Keratinocyte (primary cell): ENCODE results near the gene HLA-DMB.

Experiments used
- EZH2 ChIP-seq: IDR thresholded peaks from one replicate; pipeline ENCODE4 v1.6.1; 2012; ENCODE audit warnings: inconsistent platforms, mild to moderate bottlenecking, low read length, moderate library complexity
- TF ChIP-seq, protein P1 (sequence below), 3 experiments: IDR thresholded peaks in 1 of 3; conservative IDR thresholded peaks in 1 of 3; optimal IDR thresholded peaks in 1 of 3; 2 replicates in 2 of 3; 3 replicates in 1 of 3; pipeline versions ENCODE3 to v1.5.1; 2011; ENCODE audit warnings: low read length in 3 of 3, mild to moderate bottlenecking in 3 of 3, moderate library complexity in 2 of 3, control low read depth in 1 of 3, inconsistent platforms in 1 of 3; ENCODE audit not compliant: insufficient read depth in 2 of 3; ENCODE audit errors: extremely low read depth in 1 of 3

DNA sequence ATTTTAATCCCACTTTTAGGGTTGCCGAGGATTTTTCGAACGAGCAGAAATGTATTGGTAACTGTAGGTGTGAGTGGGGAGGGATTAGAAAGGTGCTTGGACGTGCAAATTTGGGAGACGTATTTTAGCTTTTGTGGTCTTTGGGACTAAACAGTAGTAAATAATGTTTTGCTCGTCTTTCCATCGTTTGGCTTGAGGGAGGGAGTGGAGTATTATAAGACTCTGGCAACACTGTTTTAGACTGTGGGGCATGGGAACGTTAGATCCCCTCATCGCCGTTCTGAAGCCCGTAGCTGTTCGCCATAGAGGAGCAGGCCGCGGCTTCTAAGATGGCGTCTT is 30.4 kb upstream of the HLA-DMB start:
- TF ChIP-seq, protein P1, sequence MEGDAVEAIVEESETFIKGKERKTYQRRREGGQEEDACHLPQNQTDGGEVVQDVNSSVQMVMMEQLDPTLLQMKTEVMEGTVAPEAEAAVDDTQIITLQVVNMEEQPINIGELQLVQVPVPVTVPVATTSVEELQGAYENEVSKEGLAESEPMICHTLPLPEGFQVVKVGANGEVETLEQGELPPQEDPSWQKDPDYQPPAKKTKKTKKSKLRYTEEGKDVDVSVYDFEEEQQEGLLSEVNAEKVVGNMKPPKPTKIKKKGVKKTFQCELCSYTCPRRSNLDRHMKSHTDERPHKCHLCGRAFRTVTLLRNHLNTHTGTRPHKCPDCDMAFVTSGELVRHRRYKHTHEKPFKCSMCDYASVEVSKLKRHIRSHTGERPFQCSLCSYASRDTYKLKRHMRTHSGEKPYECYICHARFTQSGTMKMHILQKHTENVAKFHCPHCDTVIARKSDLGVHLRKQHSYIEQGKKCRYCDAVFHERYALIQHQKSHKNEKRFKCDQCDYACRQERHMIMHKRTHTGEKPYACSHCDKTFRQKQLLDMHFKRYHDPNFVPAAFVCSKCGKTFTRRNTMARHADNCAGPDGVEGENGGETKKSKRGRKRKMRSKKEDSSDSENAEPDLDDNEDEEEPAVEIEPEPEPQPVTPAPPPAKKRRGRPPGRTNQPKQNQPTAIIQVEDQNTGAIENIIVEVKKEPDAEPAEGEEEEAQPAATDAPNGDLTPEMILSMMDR (optimal IDR thresholded peaks at IDR 0.05 in 1 of 3, IDR thresholded peaks at IDR 0.05 in 1 of 3, conservative IDR thresholded peaks at IDR 0.05 in 1 of 3; ENCODE audit: extremely low read depth in 1 of 3, insufficient read depth in 2 of 3, low read length in 3 of 3): no peak
- no peak for TF ChIP-seq EZH2
